OCI-LY7 (cell line): Measurements from ENCODE around the gene WDR82. TPM values are rescaled to one million over a fixed set of nuclear protein-coding genes. Genes with fewer than 3 reads are reported as not detected.

Experiments
- BruUV-seq: library from RNA; stranded (reverse); fragments of 400-500 nt; replicated peaks from 2 replicates; lab custom pipeline; 2021; lab: Mats Ljungman, UMichigan
- CTCF ChIA-PET: fragments of 300-600 bp; sonication (Branson Sonifier 250); formaldehyde crosslinking; loops from one replicate; lab custom pipeline; 2022; ENCODE audit warnings: antibody characterized with exemption; ENCODE audit not compliant: unreplicated experiment; lab: Charles Lee
- POLR2A ChIA-PET: fragments of 300-600 bp; sonication (Branson Sonifier 250); formaldehyde crosslinking; loops from one replicate; lab custom pipeline; 2022; ENCODE audit warnings: antibody characterized with exemption; lab: Charles Lee
- DNase-seq: peaks from one replicate; pipeline ENCODE4 v3.0.0-alpha.2; 2015; ENCODE audit warnings: low spot score
- H2AFZ ChIP-seq: fragments of 200-600 bp; sonication (generic), shearing (Covaris generic); 2 replicates; pipeline ENCODE4 v1.6.1; 2014; ENCODE audit warnings: mild to moderate bottlenecking, antibody characterized with exemption, low read length, moderate library complexity
- H3K27ac ChIP-seq: fragments of 200-600 bp; sonication (generic); 2 replicates; pipeline ENCODE4 v1.5.1; 2014; ENCODE audit warnings: mixed run types, low read depth, mild to moderate bottlenecking, moderate library complexity, low read length, inconsistent platforms; ENCODE audit not compliant: poor library complexity, severe bottlenecking
- H3K36me3 ChIP-seq: fragments of 200-600 bp; sonication (generic); 2 replicates; pipeline ENCODE4 v1.6.1; 2014; ENCODE audit warnings: mild to moderate bottlenecking, antibody characterized with exemption, low read length, moderate library complexity, mixed read lengths; ENCODE audit not compliant: insufficient read depth
- H3K4me1 ChIP-seq: fragments of 200-600 bp; sonication (generic); 2 replicates; pipeline ENCODE4 v1.5.1; 2014; ENCODE audit warnings: mild to moderate bottlenecking, low read length; ENCODE audit not compliant: insufficient read depth, poor library complexity, severe bottlenecking
- H3K4me2 ChIP-seq: fragments of 200-600 bp; sonication (generic); 2 replicates; pipeline ENCODE4 v1.6.1; 2014; ENCODE audit warnings: mild to moderate bottlenecking, low read length
- H3K4me3 ChIP-seq: fragments of 200-600 bp; sonication (generic); 2 replicates; pipeline ENCODE4 v1.5.1; 2014; ENCODE audit warnings: mild to moderate bottlenecking, low read depth, low read length; ENCODE audit not compliant: poor library complexity, severe bottlenecking
- H3K79me2 ChIP-seq: fragments of 200-600 bp; sonication (generic); 2 replicates; pipeline ENCODE4 v1.6.1; 2016; ENCODE audit warnings: low read depth, mild to moderate bottlenecking, low read length, moderate library complexity, mixed read lengths; ENCODE audit not compliant: insufficient read depth
- H3K9me2 ChIP-seq: fragments of 200-600 bp; sonication (generic); 2 replicates; pipeline ENCODE4 v1.6.1; 2016; ENCODE audit warnings: mild to moderate bottlenecking, low read length, mixed read lengths; ENCODE audit not compliant: insufficient read depth
- H3K9me3 ChIP-seq: fragments of 200-600 bp; sonication (generic); 2 replicates; pipeline ENCODE4 v1.6.1; 2014; ENCODE audit warnings: mild to moderate bottlenecking, mixed run types, low read length, mixed read lengths
- H4K20me1 ChIP-seq: fragments of 200-600 bp; sonication (generic); 2 replicates; pipeline ENCODE4 v1.6.1; 2014; ENCODE audit warnings: mild to moderate bottlenecking, antibody characterized with exemption, low read length, moderate library complexity, mixed read lengths; ENCODE audit not compliant: insufficient read depth
- CTCF ChIP-seq: fragments of 200-600 bp; sonication (generic); conservative IDR thresholded peaks from 2 replicates; pipeline ENCODE4 v1.5.1; 2014; ENCODE audit warnings: mild to moderate bottlenecking, antibody characterized with exemption, low read length, moderate library complexity, mixed read lengths
- EZH2phosphoT487 ChIP-seq: fragments of 200-600 bp; sonication (generic); IDR thresholded peaks from 2 replicates; pipeline ENCODE4 v1.6.1; 2018; ENCODE audit warnings: low read depth, borderline replicate concordance, mild to moderate bottlenecking, mixed run types, antibody characterized with exemption, low read length, moderate library complexity, mixed read lengths
- intact Hi-C: fragments of 100-400 bp; cut with micrococcal nuclease; formaldehyde crosslinking; loops from one replicate; pipeline ENCODE4 v1.10.0; 2022; ENCODE audit not compliant: unreplicated experiment
- total RNA-seq, 2 experiments: library from RNA; depleted of rRNA in 1 of 2; stranded (reverse); fragments of >200 nt in 1 of 2; shearing (Covaris generic) in 1 of 2; gene quantifications; 2 replicates each; pipeline ENCODE4 v1.2.3, GENCODE V29; 2014 to 2022

WDR82 gene
- total RNA-seq, 2 experiments from 2014 or later: 38.5 to 67.9 TPM

- CTCF ChIA-PET: interaction anchor here (0.7 to 2.0 kb wide), 7 partner anchors 9 to 107 kb away, joined by 3 to 5 read pairs (median 3); no protein-coding TSS in a partner anchor
- peaks cover 53% of the 10 kb centered on the region for H3K36me3 ChIP-seq
- intact Hi-C loops: loop anchor here (2.0 kb wide), 1 partner anchor 108 kb away; no protein-coding TSS in a partner anchor
- peaks cover 18% of the 10 kb centered on the region for H3K4me1 ChIP-seq
- H4K20me1 ChIP-seq: no peaks in the 10 kb centered on the region
- no peaks in the 10 kb centered on the region for H3K9me3 ChIP-seq
- no peaks in the 10 kb centered on the region for H3K9me2 ChIP-seq
- no peak overlapping the region for H3K4me3 ChIP-seq
- POLR2A ChIA-PET: interaction anchor here (0.6 to 1.2 kb wide), 2 partner anchors 143 to 162 kb away, joined by 3 read pairs; no protein-coding TSS in a partner anchor
- H2AFZ ChIP-seq: no peak overlapping the region
- no TSS peak for BruUV-seq
- no peaks in the 10 kb centered on the region for H3K79me2 ChIP-seq
- no peak for DNase-seq
- H3K27ac ChIP-seq: no peak overlapping the region
- TF ChIP-seq EZH2phosphoT487 (no peak), CTCF (no peak)
- no peak overlapping the region for H3K4me2 ChIP-seq
These were observed 47.5 kb downstream of the WDR82 start for GRCh38 chr3:52230889-52231499.

GRCh38 chr3:52230461-52230860 is 48.0 kb downstream of the WDR82 start:
- ChIA-PET CTCF (interaction anchor here (0.8 to 1.3 kb wide), 3 partner anchors 8 to 47 kb away, joined by 3 to 4 read pairs (median 3); no protein-coding TSS in a partner anchor), POLR2A (no interaction called here)
- no peak overlapping the region for H3K27ac ChIP-seq
- H3K36me3 ChIP-seq: peaks cover 53% of the 10 kb centered on the region
- intact Hi-C loops: loop anchor here (2.0 kb wide), 1 partner anchor 108 kb away; no protein-coding TSS in a partner anchor
- peaks cover 23% of the 10 kb centered on the region for H3K4me1 ChIP-seq
- DNase-seq: no peak
- H2AFZ ChIP-seq: no peak overlapping the region
- no peaks in the 10 kb centered on the region for H3K79me2 ChIP-seq
- no TSS peak for BruUV-seq
- no peak overlapping the region for H3K4me3 ChIP-seq
- no peaks in the 10 kb centered on the region for H4K20me1 ChIP-seq
- no peaks in the 10 kb centered on the region for H3K9me3 ChIP-seq
- TF ChIP-seq CTCF (no peak), EZH2phosphoT487 (no peak)
- no peaks in the 10 kb centered on the region for H3K9me2 ChIP-seq
- no peak overlapping the region for H3K4me2 ChIP-seq

GRCh38 chr3:52229656-52230055 is 48.8 kb downstream of the WDR82 start:
- ChIA-PET CTCF (no interaction called here), POLR2A (no interaction called here)
- BruUV-seq: no TSS peak
- H4K20me1 ChIP-seq: no peaks in the 10 kb centered on the region
- no peak overlapping the region for H3K27ac ChIP-seq
- no peak for TF ChIP-seq CTCF
- TF ChIP-seq EZH2phosphoT487: no peak
- no peak for DNase-seq
- H3K79me2 ChIP-seq: peaks cover 7% of the 10 kb centered on the region; the same call in 1 of the 2 replicates
- H3K4me3 ChIP-seq: no peak overlapping the region
- no peaks in the 10 kb centered on the region for H3K9me2 ChIP-seq
- peaks cover 50% of the 10 kb centered on the region for H3K36me3 ChIP-seq
- H3K9me3 ChIP-seq: no peaks in the 10 kb centered on the region
- H3K4me2 ChIP-seq: no peak overlapping the region
- no peak overlapping the region for H2AFZ ChIP-seq
- intact Hi-C loops: loop anchor here (2.0 to 5.0 kb wide), 3 partner anchors 77 to 218 kb away; partner anchors contain the start of genes POC1A and SEMA3G
- peaks cover 28% of the 10 kb centered on the region for H3K4me1 ChIP-seq
